Measurements from ENCODE around the gene BCAP31. TPM values are rescaled to one million over a fixed set of nuclear protein-coding genes. Genes with fewer than 3 reads are reported as not detected.
"Not testable (repeated sequence)": the region's sequence is repeated elsewhere in the genome, so short reads cannot be mapped to it uniquely, and the experiment has no call there.

The BCAP31 gene
- total RNA-seq, 4 donors from 2014 or later, result 86.6 to 177 (median 102) TPM

GRCh38 chrX:153700376-153700945 lies 23.7 kb downstream of the BCAP31 start:
- TF ChIP-seq POLR2A (IDR thresholded peaks at IDR 0.05) (no peak), CTCF (IDR thresholded peaks at IDR 0.05) (no peak)
- peaks cover 0 to 3% of the 10 kb centered on the region in 2 donors for H3K4me1 ChIP-seq
- H3K9me3 ChIP-seq, result no peaks in the 10 kb centered on the region
- H3K27me3 ChIP-seq, result no peaks in the 10 kb centered on the region
- no peak overlapping the region for H3K27ac ChIP-seq
- no peaks in the 10 kb centered on the region for H3K36me3 ChIP-seq
- DNase-seq, result no peak
- H3K4me3 ChIP-seq, result no peak overlapping the region
- intact Hi-C loops (cut with DNase I; ENCODE audit: low total_unique reads), result no loop called here

GRCh38 chrX:153699784-153700371 lies 24.3 kb downstream of the BCAP31 start:
- peak in 1 of 2 donors; percentile 18 for DNase-seq
- H3K9me3 ChIP-seq; H3K4me1 ChIP-seq; H3K27me3 ChIP-seq; H3K4me3 ChIP-seq; H3K27ac ChIP-seq; intact Hi-C loops (cut with DNase I; ENCODE audit: low total_unique reads); H3K36me3 ChIP-seq: not testable (repeated sequence)

- H3K36me3 ChIP-seq; intact Hi-C loops (cut with DNase I; ENCODE audit: low total_unique reads); H3K4me3 ChIP-seq; H3K27me3 ChIP-seq; H3K9me3 ChIP-seq; H3K27ac ChIP-seq; H3K4me1 ChIP-seq; DNase-seq: not testable (repeated sequence)
These were observed 24.9 kb downstream of the BCAP31 start for GRCh38 chrX:153699210-153699783.

- intact Hi-C loops (cut with DNase I; ENCODE audit: low total_unique reads), result no loop called here
- DNase-seq, result no peak
- no peak overlapping the region for H3K4me3 ChIP-seq
- TF ChIP-seq CTCF (IDR thresholded peaks at IDR 0.05) (no peak), POLR2A (IDR thresholded peaks at IDR 0.05) (no peak)
- peaks cover 0 to 2% of the 10 kb centered on the region in 2 donors for H3K4me1 ChIP-seq
- H3K27me3 ChIP-seq, result no peaks in the 10 kb centered on the region
- H3K27ac ChIP-seq, result no peak overlapping the region
- no peaks in the 10 kb centered on the region for H3K36me3 ChIP-seq
- no peaks in the 10 kb centered on the region for H3K9me3 ChIP-seq
These were observed 26.0 kb downstream of the BCAP31 start for GRCh38 chrX:153697924-153698865.

GRCh38 chrX:153696986-153697722 lies 27.0 kb downstream of the BCAP31 start:
- H3K4me1 ChIP-seq; H3K36me3 ChIP-seq; H3K4me3 ChIP-seq; intact Hi-C loops (cut with DNase I; ENCODE audit: low total_unique reads); DNase-seq; H3K27ac ChIP-seq; H3K9me3 ChIP-seq; H3K27me3 ChIP-seq: not testable (repeated sequence)

GRCh38 chrX:153696538-153696937 lies 27.6 kb downstream of the BCAP31 start:
- DNase-seq; H3K9me3 ChIP-seq; H3K4me1 ChIP-seq; H3K27me3 ChIP-seq; H3K36me3 ChIP-seq; intact Hi-C loops (cut with DNase I; ENCODE audit: low total_unique reads); H3K27ac ChIP-seq; H3K4me3 ChIP-seq: not testable (repeated sequence)
